IMR-90 (cell line): Measurements from ENCODE around the gene CKLF. TPM values are rescaled to one million over a fixed set of nuclear protein-coding genes. Genes with fewer than 3 reads are reported as not detected.

Experiments used
- ATAC-seq: fragments of 200-7000 bp; cut with Tn5 transposase; 2 replicates; pipeline ENCODE4 v1.9.1; 2020; ENCODE audit warnings: low read depth, mild to moderate bottlenecking, moderate library complexity
- BruUV-seq: library from RNA; stranded (reverse); fragments of 400-500 nt; replicated peaks from 2 replicates; lab custom pipeline; 2021; lab: Mats Ljungman, UMichigan
- CTCF ChIA-PET: fragments of 300-600 bp; formaldehyde crosslinking; extraction: SDS; loops from one replicate; lab custom pipeline; 2021; ENCODE audit warnings: antibody characterized with exemption; lab: Yijun Ruan, JAX
- POLR2A ChIA-PET: fragments of 300-600 bp; sonication (Branson Sonifier 250); formaldehyde crosslinking; loops from one replicate; lab custom pipeline; 2022; ENCODE audit warnings: antibody characterized with exemption; ENCODE audit not compliant: unreplicated experiment; lab: Charles Lee
- DNase-seq: peaks from one replicate; pipeline ENCODE4 v3.0.0; 2013
- H2AFZ ChIP-seq: replicated peaks from 2 replicates; pipeline ENCODE3; 2013; ENCODE audit warnings: low read length, mild to moderate bottlenecking; ENCODE audit not compliant: poor library complexity
- H2AK5ac ChIP-seq: 2 replicates; pipeline ENCODE4 v1.6.1; 2013; ENCODE audit warnings: low read depth, low read length, inconsistent platforms
- H2AK9ac ChIP-seq: replicated peaks from 2 replicates; pipeline ENCODE3; 2013; ENCODE audit warnings: mild to moderate bottlenecking, low read depth, low read length, moderate library complexity; ENCODE audit not compliant: poor library complexity
- H2BK120ac ChIP-seq: 2 replicates; pipeline ENCODE4 v1.6.1; 2013; ENCODE audit warnings: low read depth, low read length, inconsistent platforms
- H2BK15ac ChIP-seq: 3 replicates; pipeline ENCODE4 v1.6.1; 2013; ENCODE audit warnings: low read depth, low read length, inconsistent platforms
- H2BK20ac ChIP-seq: 2 replicates; pipeline ENCODE4 v1.6.1; 2013; ENCODE audit warnings: low read depth, mild to moderate bottlenecking, inconsistent platforms, low read length, moderate library complexity
- H2BK5ac ChIP-seq: 2 replicates; pipeline ENCODE4 v1.6.1; 2013; ENCODE audit warnings: mild to moderate bottlenecking, low read depth, low read length, inconsistent platforms; ENCODE audit not compliant: poor library complexity, severe bottlenecking
- H3K14ac ChIP-seq: replicated peaks from 2 replicates; pipeline ENCODE4 v1.6.1; 2013; ENCODE audit warnings: low read depth, low read length, inconsistent platforms
- H3K18ac ChIP-seq: 2 replicates; pipeline ENCODE4 v1.6.1; 2013; ENCODE audit warnings: low read depth, low read length, control low read depth
- H3K23ac ChIP-seq: 2 replicates; pipeline ENCODE4 v1.6.1; 2013; ENCODE audit warnings: low read depth, low read length, inconsistent platforms
- H3K27ac ChIP-seq: 2 replicates; pipeline ENCODE4 v1.5.1; 2013; ENCODE audit warnings: mild to moderate bottlenecking, control low read depth, low read length; ENCODE audit not compliant: insufficient read depth
- H3K27me3 ChIP-seq: 2 replicates; pipeline ENCODE4 v1.6.1; 2013; ENCODE audit warnings: low read length; ENCODE audit not compliant: control insufficient read depth, insufficient read depth
- H3K36me3 ChIP-seq: 2 replicates; pipeline ENCODE4 v1.6.1; 2013; ENCODE audit warnings: low read length, mixed read lengths; ENCODE audit not compliant: control insufficient read depth, insufficient read depth
- H3K4ac ChIP-seq: 2 replicates; pipeline ENCODE4 v1.6.1; 2013; ENCODE audit warnings: low read depth, low read length, inconsistent platforms
- H3K4me1 ChIP-seq: 2 replicates; pipeline ENCODE4 v1.6.1; 2013; ENCODE audit warnings: low read length, mixed read lengths; ENCODE audit not compliant: control insufficient read depth, insufficient read depth
- H3K4me2 ChIP-seq: 2 replicates; pipeline ENCODE4 v1.6.1; 2013; ENCODE audit warnings: low read depth, mild to moderate bottlenecking, control low read depth, low read length, moderate library complexity
- H3K4me3 ChIP-seq: 2 replicates; pipeline ENCODE4 v1.5.1; 2013; ENCODE audit warnings: low read depth, mild to moderate bottlenecking, control low read depth, low read length, moderate library complexity; ENCODE audit not compliant: insufficient read depth
- H3K56ac ChIP-seq: 2 replicates; pipeline ENCODE4 v1.6.1; 2013; ENCODE audit warnings: low read length, inconsistent platforms; ENCODE audit not compliant: insufficient read depth; ENCODE audit errors: extremely low read depth
- H3K79me1 ChIP-seq, 2 experiments: 2 replicates each; pipeline ENCODE4 v1.6.1; 2013; ENCODE audit warnings: low read length in 2 of 2, inconsistent platforms in 1 of 2, low read depth in 1 of 2
- H3K9ac ChIP-seq: 2 replicates; pipeline ENCODE4 v1.6.1; 2013; ENCODE audit warnings: low read depth, low read length, control low read depth
- H3K9me1 ChIP-seq: 2 replicates; pipeline ENCODE4 v1.6.1; 2013; ENCODE audit warnings: low read length, inconsistent platforms; ENCODE audit not compliant: insufficient read depth
- H3K9me3 ChIP-seq: 2 replicates; pipeline ENCODE4 v1.6.1; 2013; ENCODE audit warnings: low read length; ENCODE audit not compliant: control insufficient read depth, insufficient read depth
- H4K20me1 ChIP-seq: 2 replicates; pipeline ENCODE4 v1.6.1; 2013; ENCODE audit warnings: low read length, inconsistent platforms; ENCODE audit not compliant: insufficient read depth
- H4K5ac ChIP-seq: 2 replicates; pipeline ENCODE4 v1.6.1; 2013; ENCODE audit warnings: mild to moderate bottlenecking, low read depth, low read length, control low read depth
- H4K8ac ChIP-seq, 2 experiments: 2 replicates each; pipeline ENCODE4 v1.6.1; 2013; ENCODE audit warnings: low read depth in 2 of 2, low read length in 2 of 2, control low read depth in 1 of 2, inconsistent platforms in 1 of 2
- H4K91ac ChIP-seq: 2 replicates; pipeline ENCODE4 v1.6.1; 2013; ENCODE audit warnings: low read depth, low read length, inconsistent platforms; ENCODE audit not compliant: insufficient read depth
- CEBPB ChIP-seq: IDR thresholded peaks from 2 replicates; pipeline ENCODE4 v1.6.1; 2012; ENCODE audit warnings: low read depth, low read length, improper control_type of control experiment
- FOS ChIP-seq: fragments of 150-350 bp; IDR thresholded peaks from 2 replicates; pipeline ENCODE4 v1.6.1; 2016; ENCODE audit warnings: low read depth, low read length
- MAFK ChIP-seq: IDR thresholded peaks from 2 replicates; pipeline ENCODE4 v1.6.1; 2012; ENCODE audit warnings: low read depth, low read length, improper control_type of control experiment
- WGBS, 2 experiments: methylation state at CpG; one replicate each; pipeline versions ENCODE4 v1.1.5 to v1.1.7; 2013; ENCODE audit warnings: missing lambda C conversion rate in 2 of 2; ENCODE audit not compliant: insufficient read length in 1 of 2; ENCODE audit errors: extremely low coverage in 2 of 2; 5-methylcytosine and 5-hydroxymethylcytosine counted together
- dilution Hi-C: fragments of 300-500 bp; cut with HindIII; formaldehyde crosslinking; loops from one replicate; pipeline ENCODE4 v1.14.3; 2018; ENCODE audit warnings: low sequenced_read_pairs; ENCODE audit not compliant: unreplicated experiment
- in situ Hi-C: fragments of 300-500 bp; cut with MboI; formaldehyde crosslinking; loops from 3 replicates; pipeline ENCODE4 v1.14.3; 2019; ENCODE audit warnings: low sequenced_read_pairs, inconsistent platforms, mixed read lengths
- intact Hi-C: fragments of 100-400 bp; cut with micrococcal nuclease; formaldehyde crosslinking; loops from 2 replicates; pipeline ENCODE4 v1.10.0; 2022
- polyA plus RNA-seq, 3 experiments: library from polyadenylated mRNA; depleted of rRNA; stranded (reverse); fragments of >200 nt; gene quantifications; 2 replicates each; pipeline ENCODE4 v1.2.3, GENCODE V29; 2012; ENCODE audit warnings: low replicate concordance in 1 of 3
- total RNA-seq: library from RNA; depleted of rRNA; stranded (reverse); fragments of >200 nt; gene quantifications from 2 replicates; pipeline ENCODE4 v1.2.3, GENCODE V29; 2012

Gene CKLF
- total and polyA plus RNA-seq, 2 of the 4 experiments (the other 2 are of a cell fraction), result 60.8 to 92.2 TPM

- Histone ChIP-seq H3K4me2 (no peak overlapping the region), H2AK5ac (no peak overlapping the region), H3K4ac (no peak overlapping the region), H3K18ac (no peak overlapping the region), H4K20me1 (no peaks in the 10 kb centered on the region), H2AK9ac (no peak overlapping the region), H4K8ac (no peak overlapping the region), H2BK5ac (no peak overlapping the region), H2BK15ac (no peak overlapping the region), H2BK20ac (no peak overlapping the region), H3K27me3 (peaks cover 32% of the 10 kb centered on the region), H3K9me3 (peaks cover 8% of the 10 kb centered on the region), H3K27ac (no peak overlapping the region), H3K36me3 (no peaks in the 10 kb centered on the region), H3K56ac (no peak overlapping the region), H3K79me1 (no peaks in the 10 kb centered on the region), H3K23ac (no peak overlapping the region), H3K9ac (no peak overlapping the region), H4K5ac (no peak overlapping the region), H3K4me1 (no peaks in the 10 kb centered on the region), H2BK120ac (no peak overlapping the region), H2AFZ (no peak overlapping the region), H4K91ac (no peak overlapping the region), H3K14ac (no peak overlapping the region), H3K9me1 (no peaks in the 10 kb centered on the region), H3K4me3 (no peak overlapping the region)
- CTCF ChIA-PET, result interaction anchor here (0.9 kb wide), 1 partner anchor 9 kb away, joined by 3 read pairs; no protein-coding TSS in a partner anchor
- POLR2A ChIA-PET, result interaction anchor here (0.5 kb wide), 1 partner anchor 26 kb away, joined by 5 read pairs; no protein-coding TSS in a partner anchor
- dilution Hi-C loops (no loop called here), in situ Hi-C loops (no loop called here), intact Hi-C loops (no loop called here)
- no TSS peak for BruUV-seq
- 100% methylated on average over 4 of the region's 8 CpGs; no CpG with 5 or more reads in 1 of the 2 experiments for WGBS, 2 experiments
- DNase-seq, result no peak
- no peak for TF ChIP-seq MAFK
- no peak for TF ChIP-seq CEBPB
- TF ChIP-seq FOS, result no peak
- no peak for ATAC-seq
Measured at GRCh38 chr16:66590322-66590721, 37.9 kb downstream of the CKLF start.
